HG03460 (cell line): ENCODE data around the gene HOXA11.

ENCODE experiments used
- ATAC-seq: cut with Tn5 transposase; IDR thresholded peaks from one replicate; pipeline ENCODE4 v1.9.1; 2021; ENCODE audit not compliant: unreplicated experiment

HOXA11 gene

GRCh38 chr7:27159266-27160144, 25.5 kb downstream of the HOXA11 start:
- no peak for ATAC-seq

GRCh38 chr7:27158436-27159265, 26.4 kb downstream of the HOXA11 start:
- ATAC-seq: no peak

- ATAC-seq: no peak
These were observed 27.2 kb downstream of the HOXA11 start for GRCh38 chr7:27157702-27158431.

DNA sequence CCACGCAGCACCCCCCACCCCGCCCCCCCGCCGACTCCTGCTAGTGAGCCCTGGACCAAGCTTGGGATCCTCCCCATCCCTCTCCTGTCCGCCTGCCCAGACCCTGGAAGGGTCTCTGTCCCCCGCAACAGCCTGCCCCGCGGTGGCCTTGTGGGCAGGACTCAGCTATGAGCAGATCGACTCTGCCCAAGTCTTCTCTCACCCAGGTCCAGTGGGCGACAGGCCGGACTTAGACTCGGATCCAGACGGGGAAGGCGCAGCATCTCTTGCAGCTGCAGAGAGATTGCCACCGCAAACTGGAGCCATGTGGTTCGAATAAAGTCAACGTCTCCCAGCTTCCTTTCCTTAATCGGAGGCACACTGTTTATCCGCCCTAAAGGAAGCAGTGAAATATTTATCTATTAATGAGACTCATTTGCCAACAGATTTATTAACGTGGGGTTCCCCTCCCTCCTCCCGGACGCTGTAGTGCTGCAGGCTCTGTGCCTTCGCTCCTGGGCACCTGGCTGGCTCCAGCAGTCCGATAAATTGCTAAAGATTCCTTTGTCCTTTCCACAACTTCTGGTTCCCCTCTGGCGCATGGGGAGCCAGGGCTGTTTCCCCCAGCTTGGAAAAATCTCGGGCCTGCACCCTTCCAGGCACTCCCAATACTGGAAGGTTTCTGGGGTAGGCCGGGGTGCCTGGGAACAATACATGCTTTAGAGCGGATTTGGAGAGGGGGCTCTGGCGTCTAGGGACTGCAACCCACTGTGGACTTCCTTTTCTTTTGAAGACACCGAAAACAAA, 27.9 kb downstream of the HOXA11 start:
- ATAC-seq: no peak

GRCh38 chr7:27156508-27156898, 28.5 kb downstream of the HOXA11 start, which contains the start of gene HOXA7:
Gene HOXA7, minus strand, starts transcription at chr7:27156675. Its CDS starts 130 bp downstream, at chr7:27156545.
- ATAC-seq: no peak

- ATAC-seq: no peak
These were observed 29.1 kb downstream of the HOXA11 start for GRCh38 chr7:27155816-27156507.

DNA sequence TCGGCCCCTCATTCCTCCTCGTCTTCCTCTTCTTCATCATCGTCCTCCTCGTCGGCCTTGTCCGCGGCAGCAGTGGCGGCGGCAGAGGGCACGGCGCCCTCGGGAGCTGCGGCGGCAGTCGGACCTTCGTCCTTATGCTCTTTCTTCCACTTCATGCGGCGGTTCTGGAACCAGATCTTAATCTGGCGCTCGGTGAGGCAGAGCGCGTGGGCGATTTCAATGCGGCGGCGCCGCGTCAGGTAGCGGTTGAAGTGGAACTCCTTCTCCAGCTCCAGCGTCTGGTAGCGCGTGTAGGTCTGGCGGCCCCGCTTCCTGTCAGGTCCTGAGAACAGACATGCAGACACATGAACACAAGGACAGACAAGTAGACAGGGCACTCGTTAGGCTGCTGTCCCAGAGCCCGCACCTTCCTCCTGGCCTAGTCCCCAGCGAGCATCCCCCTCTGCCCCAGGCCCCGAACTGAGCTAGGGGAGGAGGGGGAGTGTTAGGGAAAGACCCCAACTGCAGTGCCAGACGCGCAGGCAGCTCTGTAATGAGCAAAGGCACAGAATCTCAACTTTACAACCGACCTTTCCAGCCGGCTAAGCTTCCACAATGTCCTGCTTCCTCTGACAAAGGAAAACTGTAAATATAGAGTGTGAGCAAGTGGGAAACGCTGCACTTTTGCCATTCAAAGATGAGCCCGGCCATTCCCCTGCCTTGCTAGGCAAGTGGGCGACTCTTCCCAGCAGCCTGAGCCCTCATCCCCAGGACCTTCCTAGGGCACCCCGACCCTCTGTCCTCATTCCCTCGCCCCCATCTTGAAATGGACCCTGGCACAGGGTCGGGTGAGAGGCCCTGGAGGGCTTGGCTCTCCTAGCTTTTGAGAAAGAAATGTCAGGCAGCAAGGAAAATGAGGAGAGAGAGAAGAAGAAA, 29.9 kb downstream of the HOXA11 start:
- no peak for ATAC-seq

DNA sequence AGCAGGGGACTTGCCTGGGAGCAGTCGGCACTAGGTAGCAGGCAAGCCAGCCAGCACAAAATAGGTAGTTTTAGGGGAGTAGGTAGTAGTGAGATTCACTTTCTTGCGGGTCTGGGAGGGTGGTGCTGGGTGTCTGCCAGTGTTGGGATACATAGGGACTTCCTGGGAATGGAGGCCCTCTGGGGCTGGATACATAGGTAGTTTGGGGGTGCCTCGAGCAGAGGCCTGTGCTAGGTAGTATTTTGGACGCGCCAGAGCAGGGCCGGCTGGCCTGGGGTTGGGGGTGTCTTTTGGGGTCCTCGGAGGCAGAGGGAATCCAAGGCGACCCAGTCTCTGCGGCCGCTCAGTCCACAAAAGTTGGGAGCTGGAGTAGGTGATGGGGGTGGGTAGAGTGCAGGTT, 30.7 kb downstream of the HOXA11 start:
- ATAC-seq: no peak

- no peak for ATAC-seq
These were observed 31.5 kb downstream of the HOXA11 start for GRCh38 chr7:27153526-27153925.

GRCh38 chr7:27152816-27153442, 32.1 kb downstream of the HOXA11 start:
- no peak for ATAC-seq

DNA sequence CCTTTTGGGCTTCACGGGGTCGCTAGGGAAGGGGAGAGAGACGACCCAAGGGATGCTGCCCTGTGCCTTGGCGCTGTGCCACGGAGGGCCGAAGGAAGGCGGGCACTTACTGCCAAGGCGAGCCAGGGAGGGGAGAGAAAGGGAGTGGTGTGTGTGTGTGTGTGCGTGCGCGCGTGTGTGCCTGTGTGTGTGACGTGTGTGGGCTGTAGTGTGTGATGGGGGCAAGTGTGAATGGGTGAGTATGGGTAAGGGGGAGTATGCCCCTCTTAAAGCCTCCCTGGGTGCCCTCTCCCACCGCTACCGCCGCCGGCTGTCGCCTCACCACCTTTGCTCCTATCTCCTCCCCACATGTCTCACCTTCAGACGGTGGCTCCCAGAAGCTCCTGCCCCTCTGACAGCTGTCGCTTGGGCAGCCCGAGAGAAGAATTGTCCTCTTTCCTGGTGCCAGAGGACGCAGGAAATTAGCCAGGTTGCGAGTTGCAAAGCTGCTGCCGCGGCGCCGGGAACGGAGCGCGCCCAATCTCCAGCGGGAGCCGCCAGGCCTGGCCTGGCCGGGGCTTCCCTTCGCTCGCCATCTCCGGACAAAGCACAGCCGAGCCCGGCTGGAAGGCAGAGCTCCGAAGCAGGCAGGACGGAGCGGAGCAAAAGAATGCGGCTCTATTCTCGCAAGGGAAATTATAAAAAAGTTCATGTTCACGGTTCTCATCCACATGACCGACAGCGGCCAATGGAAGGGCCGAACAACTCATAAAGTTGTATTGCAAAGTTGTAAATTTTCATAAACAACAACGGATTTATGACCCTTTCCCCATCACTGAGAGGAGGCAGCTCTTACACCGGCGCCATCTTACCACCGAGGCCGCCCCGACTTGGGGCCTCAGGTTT, 32.9 kb downstream of the HOXA11 start, which contains the start of gene HOXA3:
Gene HOXA3, minus strand, starts transcription at position 653 of the 885 bp plus-strand sequence. CDS start 41,943 bp downstream, outside the sequence.
- no peak for ATAC-seq

GRCh38 chr7:27151341-27151930, 33.6 kb downstream of the HOXA11 start:
- ATAC-seq: no peak

DNA sequence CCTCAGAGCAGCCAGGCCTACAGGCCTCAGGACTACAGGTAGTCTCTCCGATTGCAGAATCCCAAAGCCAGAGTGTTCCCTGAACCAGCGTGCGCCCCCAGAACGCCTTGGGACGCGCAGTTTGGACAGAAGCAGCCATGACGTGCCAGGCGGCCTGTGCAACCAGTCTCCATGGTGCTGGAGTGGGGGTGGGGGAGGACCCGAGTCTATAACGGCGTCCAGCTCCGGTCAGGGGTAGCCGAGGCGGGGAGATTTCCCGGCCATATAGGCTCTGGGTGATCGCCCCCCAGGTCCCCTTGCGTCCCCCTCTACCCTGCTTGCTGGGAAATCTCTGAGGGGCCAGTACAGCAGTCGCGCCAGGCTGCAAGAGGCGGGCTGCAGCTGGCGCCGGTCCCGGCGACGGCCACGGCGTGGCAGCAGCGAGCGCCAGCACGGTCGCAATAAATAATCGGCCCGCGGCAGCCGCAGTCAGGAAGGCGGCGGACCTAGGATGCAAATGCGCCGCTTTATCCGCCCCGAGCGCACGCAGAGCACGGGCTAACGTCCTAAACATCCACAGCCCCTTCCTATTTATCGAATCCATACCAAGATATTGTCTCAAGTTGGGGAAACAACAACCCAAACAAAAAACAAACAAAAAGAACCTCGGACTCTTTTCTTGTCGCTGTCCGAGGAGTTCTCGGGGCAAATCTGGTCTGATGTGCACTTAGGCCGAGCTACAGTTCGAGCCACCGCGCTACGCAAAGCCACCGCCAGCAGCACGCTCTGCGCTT, 34.3 kb downstream of the HOXA11 start:
- ATAC-seq: peak; percentile 74

DNA sequence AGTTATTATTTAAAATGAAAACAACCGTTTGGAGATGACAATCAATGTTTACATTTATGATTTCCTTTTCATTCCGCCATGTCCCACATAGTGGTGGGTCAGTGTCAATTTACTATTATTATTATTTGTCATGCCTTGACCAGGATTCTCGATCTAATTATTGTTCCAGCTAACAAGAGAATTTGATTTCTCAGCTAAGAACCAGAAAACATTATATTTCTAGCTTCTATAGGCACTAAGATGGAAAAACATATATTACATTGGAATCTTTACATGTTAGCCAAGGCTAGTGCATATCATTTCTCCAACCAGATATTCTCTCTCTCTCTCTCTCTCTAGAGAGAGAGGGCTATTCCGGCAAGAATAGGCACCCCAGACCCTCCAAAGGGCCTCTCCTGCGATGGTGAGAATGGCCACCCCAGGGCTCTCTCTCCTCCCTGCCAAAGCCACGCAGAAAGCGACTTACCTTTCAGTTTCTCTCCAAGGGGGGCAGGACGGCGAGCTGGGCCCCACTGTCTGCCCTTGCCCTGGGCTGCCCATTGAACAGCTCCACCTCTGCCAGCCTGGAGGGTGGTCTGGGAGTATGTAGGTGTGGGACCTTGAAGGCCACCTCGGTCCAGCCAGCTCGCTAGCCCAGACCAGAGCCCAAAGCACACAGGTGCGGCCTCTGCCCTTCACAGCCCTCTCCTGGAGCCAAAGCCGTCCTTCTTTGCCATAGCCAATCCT, 35.0 kb downstream of the HOXA11 start:
- peak; percentile 13 for ATAC-seq
